NCI-H2227 (cell line): ENCODE measurements around the gene CAMK2A.

Experiments
- DNase-seq: peaks from one replicate; lab custom pipeline; 2025; ENCODE audit not compliant: unreplicated experiment; lab: John Stamatoyannopoulos, UW

Gene CAMK2A

GRCh38 chr5:150174285-150174684, 115.3 kb downstream of the CAMK2A start:
- DNase-seq, result no peak

DNA sequence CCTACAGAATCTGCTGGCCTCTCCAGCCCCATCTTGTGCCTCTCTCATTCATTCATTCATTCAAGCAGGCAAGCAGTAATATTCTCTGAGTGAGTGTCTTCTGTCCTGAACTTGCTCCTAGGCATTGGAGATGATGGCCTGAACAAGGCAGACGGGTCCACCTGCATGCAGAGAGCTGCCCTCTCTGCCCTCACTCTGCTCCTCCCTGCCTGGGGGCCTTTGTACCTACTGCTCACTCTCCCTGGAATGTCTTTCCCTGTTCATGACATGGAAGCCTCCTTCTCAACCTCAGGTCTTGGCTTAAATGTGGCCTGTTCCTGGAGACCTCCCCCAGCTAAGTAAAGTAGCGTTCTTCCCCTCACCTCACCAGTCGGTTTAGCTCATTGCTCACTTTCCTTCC, 116.4 kb downstream of the CAMK2A start:
- DNase-seq, result no peak

DNA sequence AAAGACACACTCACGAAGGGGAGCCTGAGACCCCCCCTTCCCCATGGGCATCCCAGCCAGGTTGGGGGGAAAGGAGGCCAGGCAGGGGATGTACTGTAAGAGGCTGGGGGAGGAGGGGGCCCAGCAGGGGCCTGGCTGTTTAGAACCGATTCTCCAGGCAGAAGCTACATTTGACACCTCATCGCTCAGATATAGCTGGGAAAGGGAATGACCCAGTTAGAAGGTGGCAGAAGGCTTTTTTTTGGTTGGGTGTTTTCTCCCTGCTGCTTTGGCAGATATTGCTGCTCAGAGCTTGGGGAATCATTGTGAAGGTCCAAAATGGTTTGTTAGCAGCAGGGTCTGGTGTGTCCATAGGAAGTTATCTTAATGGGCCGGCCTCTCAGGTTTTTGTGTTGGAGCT, 117.0 kb downstream of the CAMK2A start:
- no peak for DNase-seq

DNA sequence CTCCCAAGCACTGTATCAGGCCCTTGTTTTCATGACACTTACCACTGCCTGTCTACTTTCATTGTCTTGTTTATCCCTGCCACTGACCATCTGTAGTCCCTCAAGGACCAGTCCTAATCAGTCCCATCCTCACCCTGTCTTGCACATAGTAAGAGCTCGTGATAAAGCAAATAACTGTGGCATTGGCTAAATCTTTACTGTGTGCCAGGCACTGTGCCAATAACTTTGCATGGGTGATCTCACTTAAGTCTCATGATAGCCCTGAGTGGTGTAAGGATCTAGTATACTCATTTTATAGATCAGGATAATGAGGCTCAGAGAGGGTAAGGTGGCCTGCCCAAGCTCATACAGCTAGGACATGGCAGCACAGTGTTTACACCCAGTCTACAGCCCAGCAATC, 117.4 kb downstream of the CAMK2A start:
- DNase-seq, result no peak
